Measurements from ENCODE around the gene NPSR1.

DNA sequence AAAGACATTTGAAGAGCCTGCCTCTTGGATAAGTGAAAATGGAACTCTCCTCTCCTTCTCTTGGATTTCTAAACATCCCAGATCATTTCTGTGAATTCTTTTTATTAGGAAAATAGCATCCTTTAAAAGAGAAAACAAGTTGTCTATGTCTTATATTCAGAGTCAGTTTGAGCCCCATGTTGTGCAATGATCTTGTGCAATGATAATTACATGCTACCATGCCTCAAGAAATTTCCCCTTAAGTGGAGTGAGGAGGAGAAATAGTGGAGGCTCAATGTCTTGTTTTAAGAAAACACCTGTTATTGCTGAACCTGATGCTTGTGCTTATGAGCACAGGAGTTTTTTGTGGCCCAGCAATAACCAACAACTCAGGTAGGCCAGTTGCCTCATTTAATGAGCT lies 103.6 kb downstream of the NPSR1 start:
- TF ChIP-seq, protein P1, sequence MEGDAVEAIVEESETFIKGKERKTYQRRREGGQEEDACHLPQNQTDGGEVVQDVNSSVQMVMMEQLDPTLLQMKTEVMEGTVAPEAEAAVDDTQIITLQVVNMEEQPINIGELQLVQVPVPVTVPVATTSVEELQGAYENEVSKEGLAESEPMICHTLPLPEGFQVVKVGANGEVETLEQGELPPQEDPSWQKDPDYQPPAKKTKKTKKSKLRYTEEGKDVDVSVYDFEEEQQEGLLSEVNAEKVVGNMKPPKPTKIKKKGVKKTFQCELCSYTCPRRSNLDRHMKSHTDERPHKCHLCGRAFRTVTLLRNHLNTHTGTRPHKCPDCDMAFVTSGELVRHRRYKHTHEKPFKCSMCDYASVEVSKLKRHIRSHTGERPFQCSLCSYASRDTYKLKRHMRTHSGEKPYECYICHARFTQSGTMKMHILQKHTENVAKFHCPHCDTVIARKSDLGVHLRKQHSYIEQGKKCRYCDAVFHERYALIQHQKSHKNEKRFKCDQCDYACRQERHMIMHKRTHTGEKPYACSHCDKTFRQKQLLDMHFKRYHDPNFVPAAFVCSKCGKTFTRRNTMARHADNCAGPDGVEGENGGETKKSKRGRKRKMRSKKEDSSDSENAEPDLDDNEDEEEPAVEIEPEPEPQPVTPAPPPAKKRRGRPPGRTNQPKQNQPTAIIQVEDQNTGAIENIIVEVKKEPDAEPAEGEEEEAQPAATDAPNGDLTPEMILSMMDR (IDR thresholded peaks at IDR 0.05 in 4 of 5, conservative IDR thresholded peaks at IDR 0.05 in 1 of 5), result no peak
- no peak for TF ChIP-seq POLR2A (IDR thresholded peaks at IDR 0.05)
